Transverse colon (tissue), 4 donors: ENCODE measurements around the gene NANS. TPM values are rescaled to one million over a fixed set of nuclear protein-coding genes. Genes with fewer than 3 reads are reported as not detected.

Source experiments
- DNase-seq: peaks from one replicate; pipeline ENCODE4 v3.0.0-alpha.2; 2019
- H3K27ac ChIP-seq, 4 donors: fragments of 200-600 bp; sonication (generic); 2 replicates each; pipeline ENCODE4 v1.5.1; 2016 to 2018; ENCODE audit warnings: inconsistent platforms in 4 of 4
- H3K27me3 ChIP-seq: fragments of 200-600 bp; sonication (generic); 2 replicates; pipeline ENCODE4 v1.5.1; 2017; ENCODE audit warnings: inconsistent platforms
- H3K36me3 ChIP-seq, 4 donors: fragments of 200-600 bp; sonication (generic); 2 replicates each; pipeline ENCODE4 v1.5.1; 2017 to 2019; ENCODE audit warnings: inconsistent platforms in 4 of 4
- H3K4me1 ChIP-seq, 4 donors: fragments of 200-600 bp; sonication (generic); 2 replicates each; pipeline ENCODE4 v1.5.1; 2017 to 2020; ENCODE audit warnings: inconsistent platforms in 4 of 4
- H3K4me3 ChIP-seq, 4 donors: fragments of 200-600 bp; sonication (generic); 1 replicate in 1 of 4; 2 replicates in 3 of 4; pipeline versions ENCODE4 v1.5.1 to v1.6.1; 2017 to 2019; ENCODE audit warnings: inconsistent platforms in 4 of 4
- H3K9me3 ChIP-seq, 2 donors: fragments of 200-600 bp; sonication (generic); 2 replicates each; pipeline ENCODE4 v1.5.1; 2017 to 2019; ENCODE audit warnings: inconsistent platforms in 2 of 2
- CTCF ChIP-seq, 5 experiments: fragments of 200-600 bp in 3 of 5; fragments of 450-650 bp in 2 of 5; sonication (generic) in 3 of 5; IDR thresholded peaks; 1 replicate in 2 of 5; 2 replicates in 3 of 5; pipeline ENCODE4 v1.5.1; 2016 to 2017; ENCODE audit warnings: antibody characterized with exemption in 5 of 5, inconsistent platforms in 3 of 5, mild to moderate bottlenecking in 2 of 5, moderate library complexity in 1 of 5
- EP300 ChIP-seq: sonication (generic); formaldehyde crosslinking; IDR thresholded peaks from one replicate; pipeline ENCODE4 v1.6.1; 2017; ENCODE audit warnings: antibody characterized with exemption, low read depth
- POLR2A ChIP-seq: fragments of 450-650 bp; IDR thresholded peaks from one replicate; pipeline ENCODE4 v1.6.1; 2016; ENCODE audit warnings: antibody characterized with exemption, mild to moderate bottlenecking, moderate library complexity
- POLR2AphosphoS5 ChIP-seq, 3 donors: sonication (generic); formaldehyde crosslinking; IDR thresholded peaks; one replicate each; pipeline ENCODE4 v1.6.1; 2016; ENCODE audit warnings: antibody characterized with exemption in 3 of 3
- WGBS, 2 donors: methylation state at CpG; one replicate each; pipeline ENCODE4 v1.1.5; 2018; ENCODE audit warnings: low coverage in 1 of 2; 5-methylcytosine and 5-hydroxymethylcytosine counted together
- in situ Hi-C, 4 donors: fragments of 200-750 bp; cut with MboI; loops; one replicate each; pipeline versions ENCODE4 v1.15.0 to v1.15.1; 2017; ENCODE audit warnings: low sequenced_read_pairs in 3 of 4, low pct_ligation_motif_present in 1 of 4, low pct_unique_long_range_greater_than_20kb in 1 of 4
- intact Hi-C: fragments of 100-400 bp; cut with DNase I; formaldehyde crosslinking; loops from one replicate; pipeline ENCODE4 v1.15.1; 2023; ENCODE audit warnings: low total_unique reads
- total RNA-seq, 4 donors: library from RNA; depleted of rRNA; stranded (reverse); fragments of >200 nt; gene quantifications; one replicate each; pipeline ENCODE4 v1.1.0, GENCODE V29; 2016

Gene NANS
- total RNA-seq, 4 donors from 2014 or later, result 86.6 to 319 (median 269) TPM

DNA sequence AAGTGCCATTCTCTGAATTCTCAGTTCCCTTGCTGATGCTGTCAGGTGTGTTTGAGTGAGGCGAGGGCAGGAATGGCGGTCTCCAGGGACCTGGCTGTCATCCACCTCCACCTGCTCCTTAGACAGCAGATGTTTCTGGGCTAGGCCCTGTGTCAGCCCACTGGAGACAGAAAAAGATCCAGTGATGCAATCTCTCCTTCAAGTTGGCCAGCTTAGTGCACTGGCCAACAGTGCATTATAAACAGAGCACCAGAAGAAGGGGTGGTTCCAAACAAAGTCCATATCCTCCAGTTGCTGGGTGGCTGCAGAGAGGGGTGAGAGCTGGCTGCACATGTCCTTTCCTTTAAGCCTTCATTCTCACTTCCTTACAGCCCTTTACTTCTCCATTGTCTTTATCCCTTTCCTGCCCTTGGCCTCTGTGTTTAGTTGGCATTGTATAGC is 26.5 kb downstream of the NANS start:
- Histone ChIP-seq H3K9me3 (no peaks in the 10 kb centered on the region), H3K36me3 (peaks cover 0 to 19% (median 8%) of the 10 kb centered on the region in 4 donors), H3K4me1 (peaks cover 10 to 51% (median 21%) of the 10 kb centered on the region in 4 donors), H3K4me3 (no peak overlapping the region), H3K27me3 (no peaks in the 10 kb centered on the region), H3K27ac (peak overlapping the region; percentile 43 to 62 (median 54))
- TF ChIP-seq CTCF (IDR thresholded peaks at IDR 0.05) (no peak), POLR2A (no peak), EP300 (no peak), POLR2AphosphoS5 (IDR thresholded peaks at IDR 0.05) (no peak)
- in situ Hi-C loops (loop anchor here in 2 of 4 donors (25.0 kb wide), 2 partner anchors 96 to 179 kb away; partner anchors contain the start of genes ANP32B (in 1 of the 2) and TBC1D2 (in 1 of the 2)), intact Hi-C loops (no loop called here)
- peak; percentile 45 for DNase-seq
- 90% methylated on average over 2 of the region's 2 CpGs; no CpG with 5 or more reads in 1 of the 2 donors for WGBS, 2 donors

- Histone ChIP-seq H3K4me1 (peaks cover 10 to 51% (median 21%) of the 10 kb centered on the region in 4 donors), H3K4me3 (no peak overlapping the region), H3K9me3 (no peaks in the 10 kb centered on the region), H3K36me3 (peaks cover 0 to 17% (median 8%) of the 10 kb centered on the region in 4 donors), H3K27ac (peak overlapping the region; percentile 43 to 62 (median 54)), H3K27me3 (no peaks in the 10 kb centered on the region)
- peak; percentile 1 for DNase-seq
- intact Hi-C loops (no loop called here), in situ Hi-C loops (loop anchor here in 2 of 4 donors (25.0 kb wide), 2 partner anchors 96 to 179 kb away; partner anchors contain the start of genes ANP32B (in 1 of the 2) and TBC1D2 (in 1 of the 2))
- WGBS, 2 donors, result 90 to 94% methylated on average over 5 to 7 of the region's 7 CpGs
- TF ChIP-seq POLR2AphosphoS5 (IDR thresholded peaks at IDR 0.05) (no peak), EP300 (no peak), POLR2A (peak; percentile 9), CTCF (IDR thresholded peaks at IDR 0.05) (no peak)
These were observed 27.1 kb downstream of the NANS start for GRCh38 chr9:98083566-98084183.

DNA sequence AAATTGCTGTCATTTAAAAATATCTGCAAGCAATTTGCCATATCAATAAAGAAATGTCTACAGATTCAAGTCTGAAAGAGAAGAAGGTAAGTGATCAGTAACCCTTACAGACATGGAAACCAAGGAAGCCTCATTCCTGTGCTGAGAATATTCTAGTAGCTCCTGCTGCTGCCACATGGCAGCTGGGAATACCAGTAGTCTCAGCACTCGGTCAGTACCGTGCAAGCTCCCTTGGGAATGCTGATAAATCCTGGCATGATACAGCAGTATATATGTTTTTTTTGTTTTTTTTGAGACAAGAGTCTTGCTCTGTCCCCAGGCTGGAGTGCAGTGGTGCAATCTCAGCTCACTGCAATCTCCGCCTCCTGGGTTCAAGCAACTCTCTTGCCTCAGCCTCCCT is 27.9 kb downstream of the NANS start:
- Histone ChIP-seq H3K27ac (peak overlapping the region in 2 of 4 donors; percentile 5 to 62), H3K4me3 (no peak overlapping the region), H3K4me1 (peaks cover 10 to 51% (median 21%) of the 10 kb centered on the region in 4 donors), H3K27me3 (no peaks in the 10 kb centered on the region), H3K9me3 (no peaks in the 10 kb centered on the region), H3K36me3 (peaks cover 0 to 15% (median 6%) of the 10 kb centered on the region in 4 donors)
- 96% methylated on average over 3 of the region's 3 CpGs; no CpG with 5 or more reads in 1 of the 2 donors for WGBS, 2 donors
- in situ Hi-C loops, result loop anchor here in 2 of 4 donors (25.0 kb wide), 2 partner anchors 97 to 178 kb away; partner anchors contain the start of genes ANP32B (in 1 of the 2) and TBC1D2 (in 1 of the 2)
- intact Hi-C loops, result no loop called here
- TF ChIP-seq EP300, result no peak
- TF ChIP-seq CTCF (IDR thresholded peaks at IDR 0.05), result no peak
- TF ChIP-seq POLR2A, result no peak
- no peak for TF ChIP-seq POLR2AphosphoS5 (IDR thresholded peaks at IDR 0.05)
- peak; percentile 6 for DNase-seq

- DNase-seq, result peak; percentile 7
- Histone ChIP-seq H3K27me3 (no peaks in the 10 kb centered on the region), H3K27ac (peak overlapping the region in 1 of 4 donors; percentile 36), H3K4me3 (no peak overlapping the region), H3K4me1 (peaks cover 10 to 47% (median 21%) of the 10 kb centered on the region in 4 donors), H3K36me3 (peaks cover 0 to 15% (median 6%) of the 10 kb centered on the region in 4 donors), H3K9me3 (no peaks in the 10 kb centered on the region)
- TF ChIP-seq CTCF (IDR thresholded peaks at IDR 0.05) (no peak), POLR2AphosphoS5 (IDR thresholded peaks at IDR 0.05) (peak in 1 of 3 donors; percentile 14)
- in situ Hi-C loops, result loop anchor here in 2 of 4 donors (25.0 kb wide), 2 partner anchors 98 to 177 kb away; partner anchors contain the start of genes ANP32B (in 1 of the 2) and TBC1D2 (in 1 of the 2)
- WGBS, 2 donors, result 93% methylated on average over 4 of the region's 4 CpGs; no CpG with 5 or more reads in 1 of the 2 donors
- intact Hi-C loops, result no loop called here
These were observed 28.5 kb downstream of the NANS start for GRCh38 chr9:98085058-98085457.
